ENCODE data around the gene MYO19.

MYO19 gene

GRCh38 chr17:36481829-36482228 lies 52.8 kb downstream of the MYO19 start:
- TF ChIP-seq TAF1 (IDR thresholded peaks at IDR 0.05; ENCODE audit: borderline replicate concordance, insufficient read depth, low read length): no peak
- TF ChIP-seq POLR2AphosphoS5 (IDR thresholded peaks at IDR 0.05; ENCODE audit: low read depth, low read length): no peak
- TF ChIP-seq REST (IDR thresholded peaks at IDR 0.05; ENCODE audit: insufficient read depth in 1 of 2, low read depth in 2 of 2, low read length in 2 of 2): no peak
- TF ChIP-seq FOXP2 (optimal IDR thresholded peaks at IDR 0.05; ENCODE audit: borderline replicate concordance, extremely low read depth, extremely low read length, insufficient read depth): no peak
- no peak for TF ChIP-seq SIN3A (IDR thresholded peaks at IDR 0.05; ENCODE audit: borderline replicate concordance, insufficient read depth, low read length)

GRCh38 chr17:36475346-36475970 lies 59.2 kb downstream of the MYO19 start:
- no peak for TF ChIP-seq REST (IDR thresholded peaks at IDR 0.05; ENCODE audit: insufficient read depth in 1 of 2, low read depth in 2 of 2, low read length in 2 of 2)
- no peak for TF ChIP-seq FOXP2 (optimal IDR thresholded peaks at IDR 0.05; ENCODE audit: borderline replicate concordance, extremely low read depth, extremely low read length, insufficient read depth)
- TF ChIP-seq TAF1 (IDR thresholded peaks at IDR 0.05; ENCODE audit: borderline replicate concordance, insufficient read depth, low read length): no peak
- no peak for TF ChIP-seq POLR2AphosphoS5 (IDR thresholded peaks at IDR 0.05; ENCODE audit: low read depth, low read length)
- TF ChIP-seq SIN3A (IDR thresholded peaks at IDR 0.05; ENCODE audit: borderline replicate concordance, insufficient read depth, low read length): no peak

- TF ChIP-seq POLR2AphosphoS5 (IDR thresholded peaks at IDR 0.05; ENCODE audit: low read depth, low read length): no peak
- no peak for TF ChIP-seq FOXP2 (optimal IDR thresholded peaks at IDR 0.05; ENCODE audit: borderline replicate concordance, extremely low read depth, extremely low read length, insufficient read depth)
- TF ChIP-seq SIN3A (IDR thresholded peaks at IDR 0.05; ENCODE audit: borderline replicate concordance, insufficient read depth, low read length): no peak
- TF ChIP-seq TAF1 (IDR thresholded peaks at IDR 0.05; ENCODE audit: borderline replicate concordance, insufficient read depth, low read length): no peak
- no peak for TF ChIP-seq REST (IDR thresholded peaks at IDR 0.05; ENCODE audit: insufficient read depth in 1 of 2, low read depth in 2 of 2, low read length in 2 of 2)
These were observed 60.1 kb downstream of the MYO19 start for GRCh38 chr17:36474571-36474970.

GRCh38 chr17:36470499-36470898 lies 64.2 kb downstream of the MYO19 start:
- TF ChIP-seq FOXP2 (optimal IDR thresholded peaks at IDR 0.05; ENCODE audit: borderline replicate concordance, extremely low read depth, extremely low read length, insufficient read depth): no peak
- TF ChIP-seq SIN3A (IDR thresholded peaks at IDR 0.05; ENCODE audit: borderline replicate concordance, insufficient read depth, low read length): no peak
- TF ChIP-seq POLR2AphosphoS5 (IDR thresholded peaks at IDR 0.05; ENCODE audit: low read depth, low read length): no peak
- TF ChIP-seq TAF1 (IDR thresholded peaks at IDR 0.05; ENCODE audit: borderline replicate concordance, insufficient read depth, low read length): no peak
- no peak for TF ChIP-seq REST (IDR thresholded peaks at IDR 0.05; ENCODE audit: insufficient read depth in 1 of 2, low read depth in 2 of 2, low read length in 2 of 2)

Data from PFSK-1 (cell line).